ENCODE measurements around the gene BLM. TPM values are rescaled to one million over a fixed set of nuclear protein-coding genes. Genes with fewer than 3 reads are reported as not detected.

The BLM gene
- total and polyA plus RNA-seq, 8 donors: 1.1 to 10.5 (median 2.6) TPM

DNA sequence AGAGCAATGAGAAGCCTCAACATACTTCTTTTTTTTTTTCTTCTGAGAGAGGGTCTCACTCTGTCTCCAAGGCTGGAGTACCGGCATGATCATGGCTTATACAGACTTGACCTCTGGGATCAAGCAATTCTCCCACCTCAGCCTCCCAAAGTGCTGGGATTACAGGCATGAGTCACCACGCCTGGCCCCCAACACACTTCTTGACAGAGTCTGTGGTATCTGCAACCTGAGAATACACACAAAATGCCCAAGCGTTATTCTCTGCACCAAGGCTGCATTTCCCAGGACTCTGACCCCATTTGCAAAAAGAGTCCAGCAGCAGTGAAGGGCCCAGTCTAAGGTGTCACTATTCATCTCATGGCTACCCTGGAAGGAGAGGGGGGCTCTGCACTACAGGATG, 42.7 kb upstream of the BLM start:
- intact Hi-C loops (cut with DNase I; ENCODE audit: low total_unique reads): no loop called here
- H3K36me3 ChIP-seq: no peaks in the 10 kb centered on the region
- no peaks in the 10 kb centered on the region for H3K27me3 ChIP-seq
- no peak for DNase-seq
- H3K4me3 ChIP-seq: no peak overlapping the region
- WGBS, 5 donors: 73 to 84% (median 82%) methylated on average over 3 of the region's 3 CpGs
- no peaks in the 10 kb centered on the region for H3K4me1 ChIP-seq
- TF ChIP-seq EP300 (IDR thresholded peaks at IDR 0.05) (no peak), POLR2AphosphoS5 (IDR thresholded peaks at IDR 0.05) (no peak), POLR2A (IDR thresholded peaks at IDR 0.05) (no peak)
- TF ChIP-seq, protein P1, sequence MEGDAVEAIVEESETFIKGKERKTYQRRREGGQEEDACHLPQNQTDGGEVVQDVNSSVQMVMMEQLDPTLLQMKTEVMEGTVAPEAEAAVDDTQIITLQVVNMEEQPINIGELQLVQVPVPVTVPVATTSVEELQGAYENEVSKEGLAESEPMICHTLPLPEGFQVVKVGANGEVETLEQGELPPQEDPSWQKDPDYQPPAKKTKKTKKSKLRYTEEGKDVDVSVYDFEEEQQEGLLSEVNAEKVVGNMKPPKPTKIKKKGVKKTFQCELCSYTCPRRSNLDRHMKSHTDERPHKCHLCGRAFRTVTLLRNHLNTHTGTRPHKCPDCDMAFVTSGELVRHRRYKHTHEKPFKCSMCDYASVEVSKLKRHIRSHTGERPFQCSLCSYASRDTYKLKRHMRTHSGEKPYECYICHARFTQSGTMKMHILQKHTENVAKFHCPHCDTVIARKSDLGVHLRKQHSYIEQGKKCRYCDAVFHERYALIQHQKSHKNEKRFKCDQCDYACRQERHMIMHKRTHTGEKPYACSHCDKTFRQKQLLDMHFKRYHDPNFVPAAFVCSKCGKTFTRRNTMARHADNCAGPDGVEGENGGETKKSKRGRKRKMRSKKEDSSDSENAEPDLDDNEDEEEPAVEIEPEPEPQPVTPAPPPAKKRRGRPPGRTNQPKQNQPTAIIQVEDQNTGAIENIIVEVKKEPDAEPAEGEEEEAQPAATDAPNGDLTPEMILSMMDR (IDR thresholded peaks at IDR 0.05): no peak
- H3K27ac ChIP-seq: no peak overlapping the region
- H3K9me3 ChIP-seq: no peaks in the 10 kb centered on the region

DNA sequence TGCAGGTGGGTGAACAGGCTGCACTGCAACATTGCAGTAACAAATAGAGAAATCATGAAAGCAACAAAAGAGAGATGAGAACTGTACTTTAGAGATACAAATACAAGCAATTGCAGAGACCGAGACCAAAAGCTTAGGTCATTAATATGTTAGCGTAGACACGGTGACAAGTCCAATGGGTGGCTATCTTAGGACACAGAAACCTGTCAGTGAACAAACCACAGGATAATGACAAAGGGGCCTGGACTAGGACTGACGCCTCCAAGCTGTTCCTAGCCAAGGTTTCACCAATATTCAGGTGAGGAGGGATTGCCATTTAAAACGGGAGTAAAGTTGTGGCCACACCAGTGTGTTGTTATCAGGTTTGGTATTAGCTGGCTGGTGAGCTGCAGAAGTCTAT, 41.7 kb upstream of the BLM start:
- no peak overlapping the region for H3K4me3 ChIP-seq
- WGBS, 5 donors: 75 to 86% (median 77%) methylated on average over 5 of the region's 5 CpGs
- no peaks in the 10 kb centered on the region for H3K27me3 ChIP-seq
- peaks cover 0 to under 1% (median 0%) of the 10 kb centered on the region in 4 donors for H3K4me1 ChIP-seq
- DNase-seq: no peak
- no peak overlapping the region for H3K27ac ChIP-seq
- H3K36me3 ChIP-seq: no peaks in the 10 kb centered on the region
- no peaks in the 10 kb centered on the region for H3K9me3 ChIP-seq
- TF ChIP-seq EP300 (IDR thresholded peaks at IDR 0.05) (no peak), POLR2AphosphoS5 (IDR thresholded peaks at IDR 0.05) (no peak), POLR2A (IDR thresholded peaks at IDR 0.05) (no peak)
- TF ChIP-seq, protein P1 (IDR thresholded peaks at IDR 0.05): no peak
- intact Hi-C loops (cut with DNase I; ENCODE audit: low total_unique reads): no loop called here

DNA sequence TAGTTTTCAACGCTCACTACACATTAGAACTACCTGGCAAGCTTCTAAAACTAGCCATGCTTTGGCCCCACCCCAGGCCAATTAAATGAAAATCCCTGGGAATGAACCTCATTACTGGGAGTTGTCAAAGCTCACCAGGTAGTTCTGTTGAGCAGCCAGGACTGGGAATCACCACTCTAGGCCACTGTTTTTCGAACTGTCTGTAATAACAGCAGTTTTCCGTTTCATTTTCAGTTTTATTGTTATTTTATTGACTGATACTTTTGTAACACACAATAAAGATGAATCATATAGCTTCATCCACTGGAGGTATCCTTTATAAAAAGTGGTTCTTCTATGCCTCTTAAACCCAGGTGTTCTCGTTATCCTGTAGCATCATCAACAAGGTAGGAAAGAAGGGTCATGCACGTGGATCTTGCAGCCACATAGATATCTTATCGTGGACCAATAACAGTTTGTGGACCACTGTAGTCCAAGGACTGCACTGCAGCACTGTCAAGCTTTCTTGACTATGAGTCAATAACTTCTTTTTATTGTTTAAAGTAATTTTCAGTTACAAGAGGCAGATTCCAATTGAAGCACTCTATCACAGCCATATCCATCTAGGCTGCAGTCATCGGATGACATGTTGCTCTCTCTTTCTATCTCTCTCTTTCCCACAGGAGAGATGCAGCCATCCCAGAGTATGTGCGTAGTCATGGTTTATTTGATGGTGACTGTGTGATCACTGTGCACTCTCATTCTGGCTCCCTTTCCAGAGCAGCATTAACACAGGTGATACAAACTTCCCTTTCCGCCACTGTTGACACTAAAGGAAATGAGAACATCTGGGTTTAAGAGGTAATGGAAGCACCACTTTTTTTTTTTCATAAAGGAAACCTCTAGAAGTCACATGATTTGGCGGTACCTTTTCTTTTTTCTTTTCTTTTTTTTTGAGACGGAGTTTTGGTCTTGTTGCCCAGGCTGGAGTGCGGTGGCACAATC, 39.0 kb upstream of the BLM start:
- H3K4me1 ChIP-seq: peaks cover 0 to 8% (median 3%) of the 10 kb centered on the region in 4 donors
- H3K27ac ChIP-seq: no peak overlapping the region
- no peak for DNase-seq

DNA sequence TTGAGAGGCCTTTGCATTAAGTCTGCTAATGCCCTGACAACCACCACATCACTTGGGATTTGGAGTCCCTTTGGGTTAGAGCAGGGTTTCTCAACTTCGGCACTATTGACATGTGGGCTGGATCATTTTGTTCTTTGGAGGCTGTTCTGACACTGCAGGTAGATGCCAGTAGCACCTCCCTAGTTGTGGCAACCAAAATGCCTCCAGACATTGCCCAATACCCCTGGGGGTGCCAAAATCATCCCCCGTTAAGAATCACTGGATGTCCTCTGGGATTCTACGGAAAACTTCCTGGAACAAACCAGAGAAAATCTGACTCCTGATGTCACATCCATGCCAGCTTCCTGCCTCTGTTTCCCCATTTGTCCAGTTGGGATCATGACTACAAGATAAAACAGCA, 37.2 kb upstream of the BLM start:
- Histone ChIP-seq H3K27me3 (no peaks in the 10 kb centered on the region), H3K4me3 (no peak overlapping the region), H3K27ac (peak overlapping the region in 2 of 5 donors; percentile 54 to 69), H3K9me3 (no peaks in the 10 kb centered on the region), H3K36me3 (no peaks in the 10 kb centered on the region), H3K4me1 (peaks cover 0 to 8% (median 3%) of the 10 kb centered on the region in 4 donors)
- no peak for TF ChIP-seq POLR2A (IDR thresholded peaks at IDR 0.05)
- no peak for TF ChIP-seq POLR2AphosphoS5 (IDR thresholded peaks at IDR 0.05)
- no peak for TF ChIP-seq EP300 (IDR thresholded peaks at IDR 0.05)
- TF ChIP-seq, protein P1 (IDR thresholded peaks at IDR 0.05): no peak
- 89 to 99% (median 94%) methylated on average over 3 of the region's 3 CpGs for WGBS, 5 donors
- DNase-seq: no peak
- intact Hi-C loops (cut with DNase I; ENCODE audit: low total_unique reads): no loop called here

More for the DNA sequence above, 39.0 kb upstream of the BLM start:
- intact Hi-C loops (cut with DNase I; ENCODE audit: low total_unique reads): no loop called here
- Histone ChIP-seq H3K36me3 (no peaks in the 10 kb centered on the region), H3K27me3 (no peaks in the 10 kb centered on the region), H3K9me3 (no peaks in the 10 kb centered on the region), H3K4me3 (no peak overlapping the region)
- TF ChIP-seq, protein P1 (IDR thresholded peaks at IDR 0.05): no peak
- TF ChIP-seq POLR2AphosphoS5 (IDR thresholded peaks at IDR 0.05) (no peak), EP300 (IDR thresholded peaks at IDR 0.05) (no peak), POLR2A (IDR thresholded peaks at IDR 0.05) (no peak)
- 83 to 91% (median 87%) methylated on average over 11 to 12 of the region's 12 CpGs for WGBS, 5 donors
